Stimulated activated CD8-positive, alpha-beta memory T cell treated with anti-CD3 and anti-CD28 coated beads, Interleukin-15, amount 100 ng/mL, for 1 hour (primary cell): ENCODE data around the gene MRTO4.
"Not testable (repeated sequence)": the region's sequence is repeated elsewhere in the genome, so short reads cannot be mapped to it uniquely, and the experiment has no call there.

Experiments used
- DNase-seq: peaks from one replicate; pipeline ENCODE4 v3.0.0-alpha.2; 2020; ENCODE audit warnings: low read depth

MRTO4 gene

GRCh38 chr1:19251305-19252196, at the start of gene MRTO4, which contains the start of gene EMC1:
MRTO4 (plus strand) TSS chr1:19251805; CDS start chr1:19251836, 31 bp downstream.
EMC1 (minus strand) TSS chr1:19251524; CDS start chr1:19251509, 15 bp downstream.
- DNase-seq, result peak; percentile 87

GRCh38 chr1:19202396-19202795, 49.2 kb upstream of the MRTO4 start:
- no peak for DNase-seq

DNA sequence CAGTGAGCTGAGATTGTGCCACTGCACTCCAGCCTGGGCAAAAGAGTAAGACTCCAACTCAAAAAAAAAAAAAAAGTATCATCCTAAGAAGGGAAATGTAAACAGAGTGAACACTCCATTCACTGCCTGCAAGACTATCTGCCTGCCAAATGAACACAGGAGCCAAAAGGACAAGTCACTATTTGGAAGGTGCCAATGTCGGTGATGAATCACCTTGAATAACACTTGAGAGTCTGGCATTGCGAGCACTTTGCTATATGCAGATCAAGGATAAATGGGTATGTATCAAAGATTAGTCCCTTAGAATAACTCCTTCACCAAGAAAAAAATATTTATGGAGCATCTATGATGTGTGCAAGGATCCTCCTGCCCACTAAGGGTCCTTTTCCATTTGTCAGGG, 48.2 kb upstream of the MRTO4 start:
- DNase-seq, result no peak

GRCh38 chr1:19204446-19205266, 46.9 kb upstream of the MRTO4 start:
- no peak for DNase-seq

DNA sequence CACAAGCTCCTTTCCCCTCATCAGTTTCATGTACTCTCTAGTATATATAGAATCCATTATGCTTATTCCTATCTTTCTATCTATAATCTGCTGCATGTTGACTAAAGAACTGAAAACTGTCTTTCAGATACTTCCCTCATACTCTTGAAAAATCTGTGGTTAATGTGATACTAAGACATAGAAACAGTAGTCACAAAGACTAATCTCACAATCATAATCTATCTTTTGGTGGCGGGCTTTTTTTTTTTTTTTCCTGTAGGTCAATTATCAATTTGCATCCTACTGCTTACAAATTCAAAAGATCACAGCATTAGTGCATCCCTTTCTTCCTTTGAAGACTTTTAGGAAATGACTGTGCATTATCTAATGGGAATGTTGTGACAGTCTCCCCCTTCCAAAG, 46.2 kb upstream of the MRTO4 start:
- no peak for DNase-seq

- no peak for DNase-seq
Measured at GRCh38 chr1:19205845-19206244, 45.8 kb upstream of the MRTO4 start.

- DNase-seq, result no peak
Measured at GRCh38 chr1:19206947-19207346, 44.7 kb upstream of the MRTO4 start.

GRCh38 chr1:19208710-19209438, 42.7 kb upstream of the MRTO4 start:
- no peak for DNase-seq

DNA sequence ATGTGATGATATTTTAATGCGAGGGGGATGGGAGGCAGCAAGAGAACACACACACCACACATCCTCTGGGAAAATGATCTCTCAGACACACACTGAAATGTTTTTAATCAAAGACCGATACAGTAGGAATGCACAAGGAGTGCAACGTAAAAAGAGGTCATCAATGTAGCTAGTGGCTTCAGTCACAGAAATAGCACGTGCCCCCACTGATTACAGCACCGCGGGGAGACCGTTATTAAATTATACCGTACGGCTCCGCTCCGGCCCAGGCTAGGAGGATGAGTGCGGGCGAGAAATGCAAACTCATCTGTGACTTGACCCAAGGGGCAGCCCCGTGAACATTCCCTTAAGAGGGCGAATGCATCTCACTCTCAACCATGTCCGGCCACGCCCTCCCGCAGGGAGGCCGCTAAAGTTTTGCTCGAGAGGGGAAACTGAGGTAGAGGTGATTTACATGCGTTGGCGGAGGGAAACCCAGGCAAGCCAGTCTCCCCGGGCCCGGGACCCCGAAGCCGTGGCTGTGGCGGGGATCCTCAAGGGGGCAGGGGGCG, 42.1 kb upstream of the MRTO4 start:
- DNase-seq, result no peak

DNA sequence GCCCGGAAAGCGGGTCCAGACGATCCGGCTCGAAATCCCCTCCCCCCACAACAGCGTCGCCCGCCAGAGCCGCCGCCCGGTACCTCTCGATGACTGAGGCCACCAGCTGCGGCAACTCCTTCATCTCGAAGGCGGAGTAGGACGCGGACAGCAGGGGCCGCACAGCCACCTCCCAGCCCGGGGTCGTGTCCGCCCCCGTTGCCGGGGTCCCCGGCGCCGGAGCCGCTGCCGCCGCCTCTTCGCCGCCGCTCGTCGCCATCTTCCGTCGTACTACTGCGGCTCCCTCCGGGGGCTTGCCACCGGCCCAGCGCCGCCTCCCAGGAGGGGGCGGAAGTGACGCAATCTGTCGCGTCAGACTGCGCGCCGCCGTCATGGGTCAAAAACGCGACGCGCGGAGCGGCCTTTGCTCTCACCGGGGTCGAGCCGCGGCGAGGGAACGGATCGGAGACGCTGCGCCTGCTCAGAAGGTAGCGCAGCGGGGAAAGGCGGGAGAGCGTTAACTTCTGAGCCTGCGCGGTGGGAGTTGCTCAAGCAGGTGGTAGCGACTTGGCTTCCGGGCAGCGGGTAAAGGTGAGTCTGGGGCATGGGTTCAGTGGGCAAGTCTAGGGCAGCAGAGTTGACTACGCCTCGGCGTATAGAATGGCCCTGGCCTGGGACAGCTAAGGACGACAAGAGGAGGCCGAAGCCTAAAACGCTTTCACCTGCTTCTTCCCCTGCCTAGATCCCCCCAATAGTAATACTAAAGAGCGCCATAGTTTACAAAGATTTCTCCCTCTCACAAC, 41.4 kb upstream of the MRTO4 start, which contains the start of gene UBR4:
TSS of gene UBR4 (minus strand) at position 277 of the 782 bp plus-strand sequence. CDS start at position 259, 18 bp downstream.
- DNase-seq, result peak; percentile 95

DNA sequence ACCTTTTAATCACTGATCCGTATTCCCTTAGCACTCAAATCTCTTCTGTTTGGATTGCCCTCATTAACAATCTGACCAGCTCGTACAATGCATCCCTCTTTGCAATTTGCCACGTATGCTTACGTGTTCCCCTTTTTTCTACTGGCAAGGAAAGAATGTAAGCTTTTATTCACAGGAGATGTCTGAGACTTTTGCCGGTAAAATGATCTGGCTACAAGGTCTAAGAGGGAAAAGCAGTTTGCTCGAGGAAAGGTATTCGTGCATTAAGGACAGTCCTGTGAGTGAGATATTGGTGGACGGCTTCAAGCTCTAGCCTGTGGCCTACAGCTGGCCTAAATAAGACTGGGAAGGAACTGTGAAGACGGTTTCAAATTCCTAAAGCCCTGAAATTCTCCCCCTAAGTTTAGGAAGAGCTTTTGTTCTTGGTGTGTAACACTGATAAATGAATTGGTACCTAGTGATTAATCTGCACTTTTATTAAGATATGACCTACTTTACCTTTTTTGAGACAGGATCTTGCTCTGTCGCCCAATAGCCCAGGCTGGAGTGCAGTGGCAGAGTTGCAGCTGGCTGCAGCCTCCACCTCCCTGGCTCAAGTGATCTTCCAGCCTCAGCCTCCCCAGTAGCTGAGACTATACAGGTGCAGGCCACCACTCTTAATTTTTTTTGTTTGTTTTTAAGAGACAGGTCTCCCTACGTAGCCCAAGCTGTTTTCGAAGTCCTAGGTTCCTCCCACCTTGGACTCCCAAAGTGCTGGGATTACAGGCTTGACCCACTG, 40.6 kb upstream of the MRTO4 start:
- no peak for DNase-seq

DNA sequence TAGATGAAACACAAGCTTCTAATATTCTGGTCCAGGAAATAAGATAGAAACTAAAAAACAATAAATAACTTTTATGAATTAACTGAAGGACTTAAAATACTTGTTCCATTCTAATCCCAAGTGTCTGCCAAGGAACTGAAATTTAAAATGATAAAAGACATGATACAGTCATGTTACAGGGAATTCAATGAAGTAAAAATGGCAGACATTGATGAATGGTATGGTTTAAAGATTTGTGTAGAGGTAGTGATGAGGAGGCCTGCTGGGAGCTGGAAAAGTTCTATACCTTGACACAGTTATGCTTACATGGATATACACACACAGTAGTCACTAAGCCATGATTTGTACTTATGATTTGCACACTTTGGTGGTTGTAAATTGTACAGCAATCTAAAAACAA, 39.4 kb upstream of the MRTO4 start:
- DNase-seq, result no peak

- no peak for DNase-seq
Measured at GRCh38 chr1:19213580-19213979, 38.0 kb upstream of the MRTO4 start.

- not testable (repeated sequence) for DNase-seq
Measured at GRCh38 chr1:19216585-19216984, 35.0 kb upstream of the MRTO4 start.

DNA sequence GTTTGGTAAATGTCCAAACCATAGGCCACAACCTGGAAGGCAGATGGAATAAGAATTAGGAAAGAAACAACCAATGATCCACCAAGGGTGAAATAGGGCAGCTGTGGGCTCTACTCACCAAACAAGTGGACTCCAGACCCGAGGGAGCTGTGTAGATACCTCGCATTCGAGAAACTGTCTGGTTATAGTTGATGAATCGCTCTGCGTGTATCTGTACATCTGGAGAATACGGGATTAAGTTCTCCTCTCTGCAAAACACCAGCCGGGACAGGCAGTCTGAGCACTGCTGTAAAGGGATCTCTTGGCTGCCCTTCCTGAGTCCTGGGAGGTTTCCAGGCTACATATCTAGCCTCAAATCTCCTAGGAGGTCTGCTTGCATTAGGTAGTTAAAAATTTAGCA, 32.2 kb upstream of the MRTO4 start:
- DNase-seq, result no peak

DNA sequence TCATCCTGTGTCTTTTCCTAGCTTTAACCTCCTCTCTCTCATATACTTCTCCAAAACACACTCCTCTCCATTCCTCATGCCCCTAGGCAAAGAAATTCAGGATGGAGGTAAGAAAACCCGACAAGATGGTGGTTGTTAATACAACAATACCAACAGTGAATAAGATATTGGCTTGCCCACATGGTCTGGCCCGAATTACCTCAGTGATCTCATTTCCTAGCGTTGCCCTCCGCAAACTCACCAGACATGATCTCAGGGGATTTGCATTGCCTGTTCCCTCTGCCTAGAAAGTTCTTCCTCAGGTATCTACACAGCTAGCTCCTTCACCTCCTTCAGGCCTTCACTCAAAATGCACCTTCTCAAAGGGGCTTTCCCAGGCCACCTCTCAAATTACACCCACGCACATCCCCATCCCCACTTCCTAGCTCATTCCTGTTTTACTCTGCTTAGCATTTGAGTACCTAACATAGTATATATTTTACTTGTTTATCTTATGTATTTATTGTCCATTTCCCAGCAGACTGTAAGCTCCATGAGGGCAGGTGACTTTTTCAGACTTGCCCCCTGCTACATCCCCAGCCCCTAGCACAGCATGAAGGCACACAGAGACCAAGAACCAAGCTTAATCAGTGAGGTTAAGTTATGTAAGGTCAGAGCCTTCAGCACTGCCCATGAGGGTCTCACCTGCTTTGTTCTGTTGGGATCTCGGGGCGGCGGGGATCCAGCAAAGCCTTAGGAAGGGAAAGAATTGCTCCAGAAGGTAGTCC, 31.3 kb upstream of the MRTO4 start:
- DNase-seq, result no peak

DNA sequence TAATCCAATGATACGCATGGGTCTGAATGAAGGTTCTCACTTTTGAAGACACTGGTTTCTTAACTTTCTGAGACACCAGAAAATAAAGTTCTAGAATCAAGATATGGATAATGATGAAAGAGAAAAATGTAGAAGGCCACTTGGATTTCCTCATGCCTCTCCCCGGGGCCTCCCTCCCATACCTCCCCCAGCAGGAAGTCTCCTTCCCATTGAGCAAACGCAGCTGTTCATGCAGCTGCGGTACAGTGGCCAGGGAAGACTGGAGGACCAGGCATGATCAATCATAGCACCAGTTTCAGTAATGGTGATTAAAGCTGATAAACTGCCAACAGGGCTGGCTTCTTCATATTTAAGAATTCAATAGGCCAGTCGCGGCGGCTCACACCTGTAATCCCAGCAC, 30.6 kb upstream of the MRTO4 start:
- DNase-seq, result no peak

DNA sequence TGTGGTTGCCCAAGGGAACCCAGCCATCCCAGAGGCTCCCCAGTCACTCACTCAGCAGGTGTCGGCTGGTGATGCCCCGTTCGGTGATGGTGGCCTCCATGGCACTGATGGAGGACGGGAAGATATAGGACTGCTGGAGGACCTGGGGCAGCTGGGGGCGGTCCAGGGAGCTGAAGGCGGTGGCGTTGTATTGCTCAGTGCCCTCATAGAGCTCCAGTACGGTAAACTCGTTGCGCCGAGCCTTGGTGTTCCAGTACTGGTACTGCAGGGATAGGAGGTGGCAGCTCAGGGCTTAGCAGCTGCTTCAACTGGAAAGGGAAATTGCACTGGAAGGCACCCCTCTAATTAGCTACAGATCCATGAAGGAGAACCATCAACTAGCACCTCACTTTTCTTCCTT, 29.0 kb upstream of the MRTO4 start:
- no peak for DNase-seq
